ENCODE measurements around the gene RNF187.

- TF ChIP-seq CTCF (IDR thresholded peaks at IDR 0.05): no peak
- no peak for TF ChIP-seq POLR2AphosphoS5 (IDR thresholded peaks at IDR 0.05)
- no peak for TF ChIP-seq EP300 (IDR thresholded peaks at IDR 0.05)
These were observed 10.0 kb downstream of the RNF187 start for GRCh38 chr1:228497206-228497605.

All from esophagus muscularis mucosa (tissue), 4 donors.